NCI-H2029 treated with DMSO at 0.1 percent for 48 hours (cell line): ENCODE data around the gene CASP3.
"Not testable (repeated sequence)": the region's sequence is repeated elsewhere in the genome, so short reads cannot be mapped to it uniquely, and the experiment has no call there.

Source experiments
- DNase-seq: peaks from one replicate; lab custom pipeline; 2025; lab: John Stamatoyannopoulos, UW

CASP3 gene

GRCh38 chr4:184635381-184635780 is 13.9 kb downstream of the CASP3 start:
- no peak for DNase-seq

DNA sequence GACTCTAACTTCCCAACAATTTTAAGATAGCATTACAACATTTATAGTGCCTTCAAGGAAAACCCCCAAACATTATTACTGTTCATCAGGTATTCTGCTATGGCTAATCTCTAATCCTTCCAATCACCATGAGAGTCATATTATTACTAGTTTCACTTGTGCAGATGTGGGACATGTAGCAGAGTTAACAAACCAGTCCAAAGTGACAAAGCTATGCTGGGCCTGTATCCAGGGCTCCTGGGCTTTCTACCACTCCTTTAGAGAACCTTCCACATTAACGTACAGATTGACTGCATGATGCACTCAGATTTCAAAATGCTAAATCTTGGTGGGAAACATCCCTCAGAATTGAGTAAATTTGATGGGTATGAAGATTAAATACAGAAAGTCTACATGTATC is 16.4 kb downstream of the CASP3 start:
- no peak for DNase-seq

- no peak for DNase-seq
Observed at GRCh38 chr4:184628103-184628502, 21.1 kb downstream of the CASP3 start.

DNA sequence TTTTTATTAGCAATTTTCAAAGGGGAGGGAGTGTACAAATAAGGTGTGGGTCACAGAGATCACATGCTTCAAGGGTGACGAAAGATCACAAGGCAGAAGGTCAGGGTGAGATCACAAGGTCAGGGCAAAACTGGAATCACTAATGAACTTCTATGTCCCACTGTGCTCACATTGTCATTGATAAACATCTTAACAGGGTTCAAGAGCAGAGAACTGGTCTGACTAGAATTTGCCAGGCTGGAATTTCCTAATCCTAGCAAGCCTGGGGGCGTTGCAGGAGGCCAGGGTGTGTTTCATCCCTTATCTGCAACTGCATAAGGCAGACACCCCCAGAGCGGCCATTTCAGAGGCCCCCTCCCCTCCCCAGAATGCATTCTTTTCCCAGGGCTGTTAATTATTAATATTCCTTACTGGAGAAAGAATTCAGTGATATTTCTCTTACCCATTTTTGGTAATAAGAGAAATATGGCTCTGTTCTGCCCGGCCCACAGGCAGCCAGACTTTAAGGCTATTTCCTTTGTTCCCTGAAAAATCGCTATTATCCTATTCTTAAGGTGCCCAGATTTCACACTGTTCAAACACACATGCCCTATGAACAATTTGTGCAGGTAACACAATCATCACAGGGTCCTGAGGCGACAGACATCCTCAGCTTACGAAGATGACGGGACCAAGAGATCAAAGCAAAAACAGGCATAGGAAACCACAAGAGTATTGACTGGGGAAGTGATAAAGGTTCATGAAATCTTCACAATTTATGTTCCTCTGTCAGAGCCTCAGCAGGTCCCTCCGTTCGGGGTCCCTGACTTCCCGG is 23.3 kb downstream of the CASP3 start:
- DNase-seq: not testable (repeated sequence)

DNA sequence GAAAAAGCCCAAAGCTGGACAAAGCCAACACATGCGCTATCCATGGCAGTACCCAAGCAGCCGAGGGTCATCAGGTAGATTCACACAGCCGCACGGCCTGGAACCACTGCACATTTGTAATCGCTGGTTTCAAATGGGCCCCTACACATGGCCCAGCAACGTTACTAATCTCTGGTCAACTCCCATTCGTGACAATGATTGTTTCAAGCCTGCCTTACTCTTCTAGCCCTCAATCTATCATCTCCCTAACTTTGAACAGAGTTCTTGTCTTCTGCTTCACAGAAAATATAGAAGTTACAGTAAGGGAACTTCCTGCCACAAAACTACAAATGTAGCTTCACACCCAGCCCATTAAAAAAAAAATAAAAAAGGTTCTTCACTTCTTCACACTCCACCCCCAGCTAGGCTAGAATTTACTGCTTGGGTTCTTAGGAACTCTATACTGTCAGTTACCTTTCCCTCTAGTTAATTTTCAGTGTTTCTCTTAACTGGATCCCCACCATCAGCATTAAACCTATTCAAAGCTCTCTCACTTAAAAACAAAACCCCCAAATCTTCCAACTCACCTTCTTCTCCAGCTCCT is 24.2 kb downstream of the CASP3 start:
- no peak for DNase-seq

DNA sequence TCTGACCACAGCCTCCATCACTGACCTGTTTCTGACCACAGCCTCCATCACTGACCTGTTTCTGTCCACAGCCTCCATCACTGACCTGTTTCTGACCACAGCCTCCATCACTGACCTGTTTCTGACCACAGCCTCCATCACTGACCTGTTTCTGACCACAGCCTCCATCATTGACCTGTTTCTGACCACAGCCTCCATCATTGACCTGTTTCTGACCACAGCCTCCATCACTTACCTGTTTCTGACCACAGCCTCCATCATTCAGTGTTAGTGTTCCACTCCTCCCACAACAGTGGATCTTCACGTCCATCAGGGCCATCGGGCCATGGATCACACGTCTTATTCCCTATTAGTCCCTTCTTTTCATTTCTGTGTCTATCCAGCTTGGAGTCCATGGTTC is 24.7 kb downstream of the CASP3 start:
- not testable (repeated sequence) for DNase-seq

DNA sequence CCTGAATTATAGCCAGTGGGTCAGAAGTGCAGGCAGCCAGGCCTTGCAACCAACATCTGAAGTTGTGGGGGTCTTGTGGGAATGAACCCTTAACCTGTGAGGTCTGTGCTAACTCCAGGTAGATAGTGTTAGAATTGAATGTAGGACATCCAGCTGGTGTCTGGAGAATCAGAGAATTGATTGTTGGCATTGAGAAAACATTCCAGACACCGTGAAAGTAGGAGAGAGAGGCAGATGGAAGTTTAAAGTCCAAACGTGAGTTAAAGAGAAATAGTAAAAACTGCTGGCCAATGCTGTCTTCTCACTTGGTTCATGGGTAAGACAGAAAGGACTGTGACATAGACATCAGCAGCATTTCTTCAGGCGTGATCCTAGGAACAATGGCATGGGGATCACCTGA is 27.7 kb downstream of the CASP3 start:
- DNase-seq: no peak

- DNase-seq: no peak
Observed at GRCh38 chr4:184620212-184620867, 28.9 kb downstream of the CASP3 start.

DNA sequence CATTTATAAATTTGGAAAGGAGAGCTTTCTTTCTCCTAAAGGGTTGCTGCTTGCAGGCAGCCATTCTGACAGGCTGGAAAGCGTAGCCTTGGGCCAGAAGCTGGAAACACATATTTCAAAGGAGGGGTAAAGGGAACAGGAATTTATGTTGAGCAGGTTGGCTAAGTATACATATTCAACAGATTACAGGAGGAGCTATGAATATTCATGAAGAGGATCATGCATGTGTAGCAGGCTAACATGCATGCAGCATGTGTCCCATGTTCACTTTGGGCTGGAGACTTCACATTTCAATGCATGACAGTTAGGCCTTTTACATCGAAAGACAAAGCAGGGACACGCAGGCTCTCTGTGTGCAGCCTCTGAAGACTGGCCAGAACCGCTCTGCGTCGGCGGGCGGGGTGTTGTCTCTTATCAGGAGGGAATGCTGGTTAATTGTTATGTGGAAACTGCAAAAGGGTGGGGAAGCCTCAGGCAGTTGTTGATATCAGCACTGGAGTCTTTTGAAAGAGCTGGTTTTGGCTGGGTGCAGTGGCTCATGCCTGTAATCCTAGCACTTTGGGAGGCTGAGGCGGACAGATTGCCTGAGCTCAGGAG is 31.5 kb downstream of the CASP3 start:
- DNase-seq: no peak

DNA sequence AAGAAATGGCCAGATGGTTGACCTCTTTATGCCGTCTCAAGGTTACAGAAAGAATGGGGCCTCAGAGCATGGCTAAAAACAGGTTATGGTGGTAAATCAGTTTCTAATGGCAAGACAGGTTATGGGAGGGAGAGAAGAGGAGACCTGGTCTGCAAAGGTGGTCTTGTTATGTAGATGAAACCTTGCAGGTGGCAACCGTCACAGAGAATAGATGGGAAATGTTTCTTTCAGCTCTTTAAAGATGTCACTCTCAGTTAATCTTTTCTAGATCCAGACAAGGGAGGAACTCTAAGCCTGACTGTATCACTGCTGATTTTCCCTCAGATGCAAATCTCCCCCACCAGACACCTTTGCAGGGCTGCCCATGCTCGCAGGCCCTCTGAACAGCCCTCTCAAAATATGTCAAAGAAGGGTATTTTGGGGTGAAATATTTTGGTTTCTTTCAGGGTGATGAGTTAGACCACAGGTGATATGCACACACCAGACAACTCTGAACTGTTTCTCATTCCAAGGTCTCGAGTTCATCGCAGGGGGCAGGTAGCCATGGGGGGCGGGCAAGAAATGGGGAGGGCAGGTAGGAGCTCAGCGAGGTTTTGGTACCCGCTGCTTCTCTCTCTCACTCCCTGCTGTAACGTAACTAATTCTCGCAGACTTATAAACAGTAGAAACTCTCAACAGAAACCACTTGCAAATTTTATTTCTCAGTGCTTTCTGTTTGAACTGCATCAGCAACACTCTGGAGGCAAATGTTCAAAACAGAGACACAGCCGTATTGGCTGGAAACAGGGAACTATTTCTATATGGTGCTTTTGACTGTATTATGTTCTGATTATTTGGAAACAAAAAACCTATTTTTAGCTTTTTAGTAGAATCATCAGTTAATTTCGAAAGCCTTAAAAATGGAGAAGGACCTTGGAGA is 32.4 kb downstream of the CASP3 start:
- no peak for DNase-seq

- not testable (repeated sequence) for DNase-seq
Observed at GRCh38 chr4:184616168-184616567, 33.1 kb downstream of the CASP3 start.

- no peak for DNase-seq
Observed at GRCh38 chr4:184614509-184614908, 34.7 kb downstream of the CASP3 start.

GRCh38 chr4:184613405-184613804 is 35.8 kb downstream of the CASP3 start:
- no peak for DNase-seq

- DNase-seq: no peak
Observed at GRCh38 chr4:184612074-184612473, 37.2 kb downstream of the CASP3 start.

DNA sequence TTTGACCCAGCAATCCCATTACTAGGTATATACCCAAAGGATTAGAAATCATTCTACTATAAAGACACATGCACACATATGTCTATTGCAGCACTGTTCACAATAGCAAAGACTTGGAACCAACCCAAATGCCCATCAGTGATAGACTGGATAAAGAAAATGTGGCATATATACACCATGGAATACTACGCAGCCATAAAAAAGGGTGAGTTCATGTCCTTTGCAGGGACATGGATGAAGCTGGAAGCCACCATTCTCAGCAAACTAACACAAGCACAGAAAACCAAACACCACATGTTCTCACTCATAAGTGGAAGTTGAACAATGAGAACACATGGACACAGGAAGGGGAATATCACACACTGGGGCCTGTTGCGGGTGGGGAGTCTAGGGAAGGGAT is 41.8 kb downstream of the CASP3 start:
- DNase-seq: not testable (repeated sequence)

DNA sequence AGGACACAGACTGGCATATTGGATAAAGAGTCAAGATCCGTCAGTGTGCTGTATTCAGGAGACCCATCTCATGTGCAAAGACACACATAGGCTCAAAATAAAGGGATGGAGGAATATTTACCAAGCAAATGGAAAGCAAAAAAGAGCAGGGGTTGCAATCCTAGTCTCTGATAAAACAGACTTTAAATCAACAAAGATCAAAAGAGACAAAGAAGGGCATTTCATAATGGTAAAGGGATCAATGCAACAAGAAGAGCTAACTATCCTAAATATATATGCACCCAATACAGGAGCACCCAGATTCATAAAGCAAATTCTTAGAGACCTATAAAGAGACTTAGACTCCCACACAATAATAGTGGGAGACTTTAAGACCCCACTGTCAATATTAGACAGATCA is 46.4 kb downstream of the CASP3 start:
- DNase-seq: not testable (repeated sequence)

DNA sequence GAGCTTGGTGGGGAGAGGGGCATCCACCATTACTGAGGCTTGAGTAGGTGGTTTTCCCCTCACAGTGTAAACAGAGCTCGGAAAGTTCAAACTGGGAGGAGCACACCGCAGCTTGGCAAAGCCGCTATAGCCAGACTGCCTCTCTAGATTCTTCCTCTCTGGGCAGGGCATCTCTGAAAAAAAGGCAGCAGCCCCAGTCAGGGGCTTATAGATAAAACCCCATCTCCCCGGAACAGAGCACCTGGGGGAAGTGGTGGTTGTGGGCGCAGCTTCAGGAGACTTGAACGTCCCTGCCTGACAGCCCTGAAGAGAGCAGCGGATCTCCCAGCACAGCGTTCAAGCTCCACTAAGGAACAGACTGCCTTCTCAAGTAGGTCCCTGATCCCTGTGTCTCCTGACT is 48.3 kb downstream of the CASP3 start:
- DNase-seq: not testable (repeated sequence)

DNA sequence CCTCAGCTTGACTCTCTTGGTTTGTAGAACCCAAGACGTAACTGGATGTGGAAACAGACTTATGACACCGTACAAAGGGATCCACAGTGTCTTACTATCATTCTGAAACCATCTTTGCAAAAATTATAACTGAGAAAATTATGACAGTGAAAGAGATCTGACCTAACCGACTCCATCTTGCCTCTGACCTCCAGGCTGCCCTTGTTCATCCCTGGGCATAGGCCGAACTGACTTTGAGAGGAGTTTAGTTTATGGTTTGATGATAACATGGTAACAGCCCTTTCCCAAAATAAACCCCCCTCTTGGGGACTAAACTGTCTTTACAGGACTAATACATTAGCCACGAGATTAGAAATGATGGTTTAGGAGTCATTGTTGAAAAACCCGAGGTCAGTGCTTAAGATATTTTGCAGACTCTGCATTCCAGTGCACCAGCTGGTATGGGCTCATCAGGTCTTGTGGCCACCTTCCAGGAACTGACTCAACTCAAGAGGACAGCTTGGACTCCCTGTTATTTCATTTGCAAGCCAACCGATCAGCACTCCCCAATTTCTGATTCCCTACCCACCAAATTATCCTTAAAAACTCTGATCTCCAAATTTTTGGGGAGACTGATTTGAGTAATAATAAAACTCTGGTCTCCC is 49.6 kb downstream of the CASP3 start:
- DNase-seq: no peak

GRCh38 chr4:184598753-184599491 is 50.3 kb downstream of the CASP3 start:
- DNase-seq: no peak

DNA sequence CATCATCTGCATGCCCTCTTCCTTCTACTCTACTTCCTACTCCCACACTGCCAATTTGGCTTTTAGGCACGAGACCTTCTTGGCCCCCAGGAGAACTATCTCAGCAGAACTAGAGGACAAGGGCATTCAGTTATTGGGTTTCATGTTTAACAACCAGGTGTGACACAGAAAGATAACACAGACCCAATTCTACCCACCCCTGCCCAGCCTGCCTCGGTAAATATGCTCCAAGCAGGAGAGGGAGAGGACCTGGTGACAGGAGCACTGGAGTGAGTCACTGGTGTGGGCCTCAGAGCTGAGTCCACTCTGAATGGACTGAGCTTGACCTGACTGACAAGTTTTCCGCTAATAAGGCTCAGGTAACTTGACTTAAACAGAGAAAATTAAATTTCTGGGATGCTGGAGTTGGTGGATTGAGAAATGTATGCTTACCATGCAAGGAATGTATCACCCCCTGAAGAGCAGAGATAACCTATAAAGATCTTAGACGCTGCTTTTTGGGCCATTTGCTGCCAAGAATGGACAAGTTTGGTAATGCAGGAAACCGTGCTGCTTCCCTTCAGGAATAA is 52.5 kb downstream of the CASP3 start:
- no peak for DNase-seq
